GM19239 (cell line): ENCODE results near the gene KIR3DL2.
"Not testable (repeated sequence)": the region's sequence is repeated elsewhere in the genome, so short reads cannot be mapped to it uniquely, and the experiment has no call there.

Source experiments
- DNase-seq: peaks from one replicate; pipeline ENCODE4 v3.0.0; 2011; ENCODE audit warnings: low spot score; ENCODE audit not compliant: insufficient read length
- FAIRE-seq: peaks from 2 replicates; lab custom pipeline; 2011; peaks lifted over from hg19 to GRCh38; lab: Jason Lieb, UNC

The KIR3DL2 gene

DNA sequence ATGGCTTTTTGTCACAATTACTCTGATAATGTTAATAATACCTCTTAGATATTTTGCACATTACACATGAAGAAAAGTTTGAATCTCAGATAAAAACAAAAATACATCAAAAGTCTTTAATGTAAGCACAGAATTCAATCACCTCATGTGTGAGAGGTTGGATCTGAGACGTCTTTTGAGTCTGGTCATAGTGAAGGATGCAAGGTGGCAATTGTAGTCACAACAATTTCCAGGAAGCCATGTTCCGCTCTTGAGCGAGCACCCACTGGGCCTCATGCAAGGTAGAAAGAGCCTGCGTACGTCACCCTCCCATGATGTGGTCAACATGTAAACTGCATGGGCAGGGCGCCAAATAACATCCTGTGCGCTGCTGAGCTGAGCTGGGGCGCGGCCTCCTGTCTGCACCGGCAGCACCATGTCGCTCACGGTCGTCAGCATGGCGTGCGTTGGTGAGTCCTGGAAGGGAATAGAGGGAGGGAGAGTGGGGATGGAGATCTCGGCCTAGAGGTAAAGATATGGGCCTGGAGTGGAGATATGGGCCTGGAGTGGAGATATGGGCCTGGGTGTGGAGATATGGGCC lies at the start of gene KIR3DL2:
Gene KIR3DL2 (plus strand): TSS at position 383 of the 580 bp plus-strand sequence. CDS start 33 bp downstream, at position 416.
- not testable (repeated sequence) for DNase-seq, FAIRE-seq

DNA sequence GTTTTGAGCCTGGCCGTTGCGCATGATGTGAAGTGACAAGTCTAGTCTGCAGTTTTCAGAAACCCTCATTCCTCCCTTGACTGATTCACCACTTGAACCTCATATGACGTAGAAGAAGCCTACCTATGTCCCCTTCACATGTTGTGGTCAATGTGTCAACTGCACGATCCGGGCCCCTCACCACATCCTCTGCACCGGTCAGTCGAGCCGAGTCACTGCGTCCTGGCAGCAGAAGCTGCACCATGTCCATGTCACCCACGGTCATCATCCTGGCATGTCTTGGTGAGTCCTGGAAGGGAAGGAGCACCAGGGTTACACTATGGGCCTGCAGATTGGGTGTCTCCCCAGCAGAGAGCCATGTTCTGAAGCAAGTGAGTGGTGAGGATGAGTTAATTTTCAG lies 46.8 kb upstream of the KIR3DL2 start, which contains the start of gene KIR2DL4:
Gene KIR2DL4 (plus strand): TSS at position 201 of the 400 bp plus-strand sequence. CDS start 42 bp downstream, at position 243.
- DNase-seq (no peak), FAIRE-seq (no peak)

DNA sequence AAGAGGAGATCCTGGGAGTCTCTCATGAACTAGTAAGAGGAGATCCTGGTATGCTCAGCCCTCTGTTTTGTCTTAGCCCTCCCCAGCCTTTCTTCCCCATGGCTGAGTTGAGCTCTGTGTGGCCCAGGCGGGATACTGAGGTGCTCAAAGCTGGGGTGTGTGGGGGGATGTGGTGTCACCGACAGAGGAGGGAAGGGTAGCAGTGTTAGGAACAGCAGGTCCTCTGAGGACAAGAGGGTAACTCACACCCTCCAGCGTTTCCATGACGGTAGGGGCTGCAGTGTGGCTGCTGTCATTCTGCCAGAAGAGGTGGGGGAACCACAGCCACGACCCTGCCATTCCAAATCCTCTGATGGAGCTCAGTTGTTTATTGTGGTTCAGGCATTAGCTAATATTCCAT lies 46.1 kb upstream of the KIR3DL2 start:
- FAIRE-seq (no peak), DNase-seq (no peak)

DNA sequence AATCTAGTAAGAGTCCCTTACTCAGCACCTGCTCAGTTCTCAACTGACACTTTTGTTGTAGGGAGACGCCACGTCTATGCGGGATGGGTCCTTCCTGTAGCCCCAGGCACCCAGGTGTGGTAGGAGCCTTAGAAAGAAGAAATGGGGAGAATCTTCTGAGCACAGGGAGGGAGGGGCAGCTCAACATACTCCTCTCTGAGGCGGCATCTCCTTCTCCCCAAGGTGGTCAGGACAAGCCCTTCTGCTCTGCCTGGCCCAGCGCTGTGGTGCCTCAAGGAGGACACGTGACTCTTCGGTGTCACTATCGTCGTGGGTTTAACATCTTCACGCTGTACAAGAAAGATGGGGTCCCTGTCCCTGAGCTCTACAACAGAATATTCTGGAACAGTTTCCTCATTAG lies 45.7 kb upstream of the KIR3DL2 start:
- DNase-seq (no peak), FAIRE-seq (no peak)

DNA sequence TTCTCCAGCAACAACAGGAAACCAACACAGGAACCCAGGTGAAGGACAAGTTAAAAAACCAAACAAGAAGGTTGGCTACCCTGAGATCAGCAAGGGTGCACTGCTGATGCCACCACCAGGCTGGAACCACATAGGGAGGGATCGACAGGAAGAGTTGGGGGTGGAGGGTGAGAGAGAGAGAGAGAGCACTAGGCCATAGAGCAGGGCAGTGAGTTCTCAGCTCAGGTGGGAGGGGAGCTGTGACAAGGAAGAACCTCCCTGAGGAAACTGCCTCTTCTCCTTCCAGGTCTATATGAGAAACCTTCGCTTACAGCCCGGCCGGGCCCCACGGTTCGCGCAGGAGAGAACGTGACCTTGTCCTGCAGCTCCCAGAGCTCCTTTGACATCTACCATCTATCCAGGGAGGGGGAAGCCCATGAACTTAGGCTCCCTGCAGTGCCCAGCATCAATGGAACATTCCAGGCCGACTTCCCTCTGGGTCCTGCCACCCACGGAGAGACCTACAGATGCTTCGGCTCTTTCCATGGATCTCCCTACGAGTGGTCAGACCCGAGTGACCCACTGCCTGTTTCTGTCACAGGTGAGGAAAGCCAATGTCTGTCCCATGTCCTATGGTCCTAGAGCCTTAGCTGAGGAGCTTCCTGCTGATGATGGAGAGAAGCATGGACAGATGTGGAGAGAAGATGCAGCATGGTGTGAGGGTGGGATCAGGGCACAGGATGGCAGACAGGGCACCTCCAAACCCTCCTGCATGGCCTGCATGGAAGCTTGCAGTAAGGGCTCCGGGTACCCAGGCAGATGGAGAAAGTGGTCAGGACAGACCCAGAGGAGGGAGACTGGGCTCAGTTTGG lies 44.4 kb upstream of the KIR3DL2 start:
- FAIRE-seq, result no peak
- no peak for DNase-seq

DNA sequence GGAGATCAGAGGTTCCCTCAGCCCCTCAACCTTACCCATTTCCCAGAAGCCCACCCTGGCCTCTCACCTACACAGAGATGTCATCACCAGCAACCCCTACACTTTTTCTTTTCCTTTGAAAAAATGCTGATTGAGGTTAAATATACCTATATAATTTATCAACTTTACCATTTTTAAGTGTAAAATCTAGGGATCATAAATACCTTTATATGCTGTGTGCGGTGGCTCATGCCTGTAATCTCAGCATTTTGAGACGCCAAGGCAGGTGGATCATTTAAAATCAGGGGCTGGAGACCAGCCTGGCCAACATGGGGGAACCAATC lies 43.8 kb upstream of the KIR3DL2 start:
- FAIRE-seq, result no peak
- no peak for DNase-seq

GRCh38 chr19:54814571-54814970 lies 35.7 kb upstream of the KIR3DL2 start:
- DNase-seq, FAIRE-seq: not testable (repeated sequence)

DNA sequence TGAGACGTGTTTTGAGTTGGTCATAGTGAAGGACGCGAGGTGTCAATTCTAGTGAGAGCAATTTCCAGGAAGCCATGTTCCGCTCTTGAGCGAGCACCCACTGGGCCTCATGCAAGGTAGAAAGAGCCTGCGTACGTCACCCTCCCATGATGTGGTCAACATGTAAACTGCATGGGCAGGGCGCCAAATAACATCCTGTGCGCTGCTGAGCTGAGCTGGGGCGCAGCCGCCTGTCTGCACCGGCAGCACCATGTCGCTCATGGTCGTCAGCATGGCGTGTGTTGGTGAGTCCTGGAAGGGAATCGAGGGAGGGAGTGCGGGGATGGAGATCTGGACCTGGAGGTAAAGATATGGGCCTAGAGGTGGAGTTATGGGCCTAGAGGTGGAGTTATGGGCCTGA lies 34.0 kb upstream of the KIR3DL2 start, which contains the start of gene KIR3DL1:
Gene KIR3DL1 (plus strand): TSS at position 218 of the 400 bp plus-strand sequence.
- not testable (repeated sequence) for FAIRE-seq, DNase-seq

DNA sequence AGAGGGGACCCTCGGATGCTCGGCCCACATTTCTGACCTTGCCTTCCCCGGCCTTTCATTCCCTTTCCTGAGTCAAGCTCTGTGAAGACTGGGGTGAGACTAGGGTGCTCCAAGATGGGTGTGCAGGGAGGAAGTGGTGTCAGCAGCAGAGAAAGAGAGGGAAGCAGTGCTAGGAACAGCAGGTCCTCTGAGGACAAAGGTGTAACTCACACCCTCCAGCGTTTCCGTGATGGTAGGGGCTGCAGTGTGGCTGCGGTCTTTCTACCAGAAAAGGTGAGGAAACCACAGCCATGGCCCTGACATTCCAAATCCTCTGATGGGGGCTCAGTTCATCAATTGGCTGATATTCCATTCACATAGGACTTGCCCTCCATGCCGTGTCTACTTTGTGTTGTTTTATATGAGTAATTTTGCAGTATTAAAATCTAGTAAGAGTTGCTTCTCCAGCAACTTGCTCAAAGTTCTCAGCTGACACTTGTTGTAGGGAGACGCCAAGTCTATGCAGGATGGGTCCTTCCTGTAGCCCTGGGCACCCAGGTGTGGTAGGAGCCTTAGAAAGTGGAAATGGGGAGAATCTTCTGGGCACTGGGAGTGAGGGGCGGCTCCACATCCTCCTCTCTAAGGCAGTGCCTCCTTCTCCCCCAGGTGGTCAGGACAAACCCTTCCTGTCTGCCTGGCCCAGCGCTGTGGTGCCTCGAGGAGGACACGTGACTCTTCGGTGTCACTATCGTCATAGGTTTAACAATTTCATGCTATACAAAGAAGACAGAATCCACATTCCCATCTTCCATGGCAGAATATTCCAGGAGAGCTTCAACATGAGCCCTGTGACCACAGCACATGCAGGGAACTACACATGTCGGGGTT lies 32.3 kb upstream of the KIR3DL2 start:
- FAIRE-seq, result no peak
- no peak for DNase-seq

GRCh38 chr19:54824416-54824815 lies 25.8 kb upstream of the KIR3DL2 start:
- not testable (repeated sequence) for DNase-seq, FAIRE-seq

- DNase-seq, FAIRE-seq: not testable (repeated sequence)
These were observed 24.9 kb upstream of the KIR3DL2 start for GRCh38 chr19:54825326-54825725.

- FAIRE-seq, DNase-seq: not testable (repeated sequence)
These were observed 22.2 kb upstream of the KIR3DL2 start for GRCh38 chr19:54828064-54828463.

DNA sequence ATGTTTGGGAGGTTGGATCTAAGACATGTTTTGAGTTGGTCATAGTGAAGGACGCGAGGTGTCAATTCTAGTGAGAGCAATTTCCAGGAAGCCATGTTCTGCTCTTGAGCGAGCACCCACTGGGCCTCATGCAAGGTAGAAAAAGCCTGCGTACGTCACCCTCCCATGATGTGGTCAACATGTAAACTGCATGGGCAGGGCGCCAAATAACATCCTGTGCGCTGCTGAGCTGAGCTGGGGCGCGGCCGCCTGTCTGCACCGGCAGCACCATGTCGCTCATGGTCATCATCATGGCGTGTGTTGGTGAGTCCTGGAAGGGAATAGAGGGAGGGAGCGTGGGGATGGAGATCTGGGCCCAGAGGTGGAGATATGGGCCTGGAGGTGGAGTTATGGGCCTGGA lies 17.7 kb upstream of the KIR3DL2 start, which contains the start of gene KIR2DS4:
Gene KIR2DS4 (plus strand): TSS at position 181 of the 400 bp plus-strand sequence.
- DNase-seq, FAIRE-seq: not testable (repeated sequence)

GRCh38 chr19:54835126-54835525 lies 15.1 kb upstream of the KIR3DL2 start:
- FAIRE-seq, DNase-seq: not testable (repeated sequence)

DNA sequence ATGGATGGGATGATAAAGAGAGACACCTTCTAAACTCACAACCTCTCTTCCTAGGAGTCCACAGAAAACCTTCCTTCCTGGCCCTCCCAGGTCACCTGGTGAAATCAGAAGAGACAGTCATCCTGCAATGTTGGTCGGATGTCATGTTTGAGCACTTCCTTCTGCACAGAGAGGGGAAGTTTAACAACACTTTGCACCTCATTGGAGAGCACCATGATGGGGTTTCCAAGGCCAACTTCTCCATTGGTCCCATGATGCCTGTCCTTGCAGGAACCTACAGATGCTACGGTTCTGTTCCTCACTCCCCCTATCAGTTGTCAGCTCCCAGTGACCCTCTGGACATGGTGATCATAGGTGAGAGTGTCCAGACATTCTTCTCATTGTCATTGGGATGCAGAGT lies 12.7 kb upstream of the KIR3DL2 start:
- DNase-seq, FAIRE-seq: not testable (repeated sequence)

DNA sequence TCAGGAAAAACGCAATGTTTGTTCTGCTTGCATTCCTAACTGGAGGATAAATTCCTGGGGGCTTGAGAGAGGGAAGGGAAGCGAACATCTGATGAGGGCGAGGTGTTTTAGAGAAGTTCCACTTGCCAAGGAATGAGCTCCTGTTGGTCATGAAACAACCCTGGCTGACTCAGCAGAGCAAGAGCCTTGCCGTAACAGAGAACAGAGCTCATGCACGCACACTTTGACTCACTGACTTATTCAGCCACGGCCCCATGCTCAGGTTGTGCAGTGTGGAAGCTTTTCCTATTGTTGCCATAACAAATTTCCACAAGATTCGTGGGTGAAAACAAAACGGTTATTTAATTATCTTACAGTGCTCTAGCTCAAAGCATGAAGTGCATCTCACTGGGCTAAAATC lies 7.1 kb upstream of the KIR3DL2 start:
- FAIRE-seq, DNase-seq: not testable (repeated sequence)

GRCh38 chr19:54850930-54851329 lies 687 bp downstream of the KIR3DL2 start:
- DNase-seq (no peak), FAIRE-seq (no peak)

- FAIRE-seq (no peak), DNase-seq (no peak)
These were observed 1.1 kb downstream of the KIR3DL2 start for GRCh38 chr19:54851353-54851752.

DNA sequence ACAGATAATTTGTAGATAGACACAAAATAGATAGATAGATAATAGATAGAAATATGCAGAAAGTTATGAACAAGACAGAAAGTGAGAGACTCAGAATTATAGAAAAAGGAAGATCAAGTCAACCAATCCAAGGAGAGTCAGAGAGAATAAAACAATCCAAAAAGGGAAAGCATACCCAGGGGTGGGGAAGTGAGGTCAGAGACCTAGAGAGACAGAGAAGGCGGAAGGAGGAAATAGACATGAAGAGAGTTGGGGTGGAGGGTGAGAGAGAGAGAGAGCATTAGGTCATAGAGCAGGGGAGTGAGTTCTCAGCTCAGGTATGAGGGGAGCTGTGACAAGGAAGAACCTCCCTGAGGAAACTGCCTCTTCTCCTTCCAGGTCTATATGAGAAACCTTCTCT lies 5.0 kb downstream of the KIR3DL2 start:
- DNase-seq, FAIRE-seq: not testable (repeated sequence)

- not testable (repeated sequence) for DNase-seq, FAIRE-seq
These were observed 8.2 kb downstream of the KIR3DL2 start for GRCh38 chr19:54858476-54858875.
